GM08714 (cell line): ENCODE measurements around the gene ABCC1.

Experiments used
- H3K4me3 ChIP-seq: fragments of 200-500 bp; sonication (Bioruptor generic); 2 replicates; pipeline ENCODE4 v1.5.1; 2014; ENCODE audit warnings: mild to moderate bottlenecking, low read length, inconsistent platforms
- ZNF274 ChIP-seq: IDR thresholded peaks from 2 replicates; pipeline ENCODE4 v1.6.1; 2012; ENCODE audit warnings: mild to moderate bottlenecking, low read depth, low read length

Gene ABCC1

DNA sequence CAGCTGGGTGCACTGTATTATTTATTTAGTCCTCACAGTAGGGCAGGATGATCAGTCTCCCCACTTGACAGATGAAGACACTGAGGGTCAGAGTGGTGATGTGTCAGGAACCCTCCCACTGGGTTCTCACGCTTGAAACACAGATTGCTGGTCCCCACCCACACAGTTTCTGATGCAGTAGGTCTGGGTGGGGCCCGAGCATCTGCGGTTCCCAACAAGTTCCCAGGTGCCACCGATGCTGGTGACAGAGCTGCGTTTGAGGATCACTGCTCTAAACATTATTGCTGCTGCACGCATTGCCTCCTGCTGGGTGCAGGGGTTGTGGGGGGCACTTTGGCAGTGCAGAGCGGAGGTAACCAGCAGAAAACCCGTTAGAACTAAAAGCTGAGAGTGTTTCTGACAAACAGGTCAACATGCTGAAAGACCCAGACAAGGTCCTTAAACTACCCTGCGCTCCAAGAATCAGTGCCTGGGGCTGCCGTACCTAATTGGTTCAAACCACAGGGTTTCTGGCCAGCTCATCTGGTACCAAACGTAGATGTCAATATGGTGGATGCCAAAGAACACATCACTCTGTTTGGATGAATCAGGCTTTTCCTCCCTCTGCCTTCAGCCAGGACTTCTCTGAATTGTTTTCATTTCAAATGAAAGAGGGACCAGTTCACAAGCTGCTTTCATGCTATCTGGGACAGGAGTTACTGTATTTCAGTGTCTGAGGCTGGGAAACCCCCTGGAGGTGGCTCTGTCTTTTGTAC is 76.0 kb downstream of the ABCC1 start:
- TF ChIP-seq ZNF274 = no peak

DNA sequence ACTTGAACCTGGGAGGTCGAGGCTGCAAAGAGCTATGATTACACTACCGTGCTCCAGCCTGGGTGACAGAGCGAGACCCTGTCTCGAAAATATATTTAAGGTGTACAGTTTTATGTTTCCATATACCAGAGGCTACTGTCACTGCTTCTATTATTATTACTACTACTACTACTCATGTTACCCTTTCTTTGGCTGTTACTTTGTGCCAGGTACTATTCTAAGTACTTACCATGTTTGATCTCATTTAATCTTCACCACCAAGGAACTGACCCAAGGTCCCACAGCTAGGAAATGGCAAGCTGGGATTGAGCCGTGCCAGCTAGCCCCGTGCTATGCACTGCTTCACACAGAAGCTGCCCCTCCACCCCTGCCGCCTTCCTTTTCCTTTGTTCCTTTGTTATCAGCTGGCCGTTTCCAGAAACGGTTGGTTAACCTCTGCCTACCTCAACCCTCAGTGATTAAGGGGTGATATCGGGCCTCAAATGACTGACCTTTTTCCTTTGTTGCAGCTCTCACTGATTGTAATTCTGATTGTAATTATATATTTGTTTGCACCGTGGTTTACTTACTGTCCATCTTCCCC is 78.4 kb downstream of the ABCC1 start:
- TF ChIP-seq ZNF274 = no peak
- H3K4me3 ChIP-seq = no peak overlapping the region

More for the DNA sequence above, 76.0 kb downstream of the ABCC1 start:
- no peak overlapping the region for H3K4me3 ChIP-seq

DNA sequence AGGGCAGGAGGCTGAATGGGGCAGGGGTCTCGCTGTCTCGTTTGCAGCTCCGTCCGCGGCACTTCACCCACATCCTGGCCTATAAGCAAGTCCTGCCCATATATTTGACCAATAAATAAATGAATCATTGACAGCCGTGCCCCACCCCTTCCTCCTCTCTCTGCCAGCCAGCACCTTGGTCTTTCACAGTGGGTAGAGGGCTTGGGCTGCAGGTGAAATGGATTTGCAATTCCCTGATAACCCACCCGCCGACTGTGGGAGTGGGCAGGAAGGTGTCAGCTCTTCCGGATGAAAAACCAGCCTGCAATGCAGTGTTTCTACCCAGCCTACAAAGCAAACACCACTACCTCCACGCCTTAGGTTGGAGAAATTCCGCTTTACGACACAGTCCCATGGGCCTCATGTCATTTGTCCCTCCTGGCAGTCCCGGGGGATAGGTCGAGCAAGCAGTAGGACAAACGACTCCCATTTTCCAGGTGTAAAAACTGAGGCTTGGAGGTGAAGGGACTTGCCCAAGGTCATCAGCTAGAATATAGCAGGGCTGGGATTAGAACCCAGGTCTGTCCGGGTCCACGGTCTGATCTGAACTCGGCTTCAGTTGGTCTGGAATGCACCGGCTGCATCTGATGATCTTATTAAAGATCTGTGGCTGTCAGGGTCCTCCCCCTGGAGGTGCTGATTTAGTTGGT is 79.0 kb downstream of the ABCC1 start:
- H3K4me3 ChIP-seq = no peak overlapping the region
- TF ChIP-seq ZNF274 = no peak

DNA sequence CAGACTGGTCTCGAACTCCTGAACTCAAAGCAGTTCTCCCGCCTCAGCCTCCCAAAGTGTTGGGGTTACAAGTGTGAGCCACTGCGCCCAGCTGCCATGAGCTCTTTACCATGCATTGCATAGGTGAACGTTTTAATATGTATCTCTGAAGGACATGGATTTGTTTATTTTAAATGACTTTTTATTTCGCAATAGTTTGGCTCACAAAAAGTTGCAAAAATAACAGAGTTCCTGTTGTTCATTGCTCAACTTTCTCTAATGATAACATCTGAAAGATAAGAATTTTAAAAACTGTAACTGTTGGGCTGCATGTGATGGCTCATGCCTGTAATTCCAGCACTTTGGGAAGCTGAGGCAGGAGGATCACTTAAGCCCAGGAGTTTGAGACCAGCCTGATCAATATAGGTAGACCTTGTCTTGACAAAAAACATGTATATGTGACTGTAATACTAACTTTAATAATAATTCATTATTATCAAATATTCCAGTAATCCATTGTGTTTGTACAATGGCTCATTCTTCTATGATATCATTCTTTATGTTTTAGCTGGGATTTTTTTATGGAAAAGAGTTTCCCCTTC is 80.1 kb downstream of the ABCC1 start:
- TF ChIP-seq ZNF274 = no peak
- no peak overlapping the region for H3K4me3 ChIP-seq

DNA sequence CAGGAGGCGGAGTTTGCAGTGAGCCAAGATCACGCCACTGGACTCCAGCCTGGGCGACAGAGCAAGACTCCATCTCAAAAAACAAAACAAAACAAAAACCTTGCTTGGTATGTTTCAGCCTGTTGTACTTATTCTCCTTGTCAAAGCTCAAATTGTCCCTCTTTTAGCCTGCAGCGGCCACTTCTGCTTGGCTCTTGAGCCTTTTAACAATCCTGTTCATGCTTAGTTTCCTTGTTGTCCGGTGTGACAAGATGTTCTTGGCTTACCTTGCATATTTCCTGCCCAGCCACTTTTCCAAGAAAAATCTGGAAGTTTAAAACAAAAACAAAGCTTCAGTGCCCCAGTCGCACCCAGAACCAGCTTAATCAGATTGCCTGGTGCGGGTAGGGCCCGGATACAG is 81.0 kb downstream of the ABCC1 start:
- H3K4me3 ChIP-seq = no peak overlapping the region
- no peak for TF ChIP-seq ZNF274

DNA sequence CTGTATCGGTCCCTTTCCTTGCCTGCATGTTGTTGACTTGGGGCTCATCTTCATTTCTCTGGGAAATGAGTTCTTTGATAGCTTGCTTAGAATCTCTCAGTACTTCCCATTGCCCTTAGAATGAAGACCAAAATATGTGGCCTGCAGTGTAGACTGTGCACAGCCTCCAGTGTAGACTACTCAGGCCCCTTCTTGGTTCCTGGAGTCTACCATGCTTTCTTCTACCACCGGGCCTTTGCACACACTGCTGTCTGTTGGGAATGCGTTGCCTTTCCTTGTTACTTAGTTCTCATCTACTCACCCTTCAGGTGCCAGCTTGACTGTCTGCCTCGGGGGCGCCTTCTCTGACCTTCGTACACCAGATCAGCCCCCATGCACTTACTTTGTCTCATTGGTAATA is 82.0 kb downstream of the ABCC1 start:
- TF ChIP-seq ZNF274 = no peak
- no peak overlapping the region for H3K4me3 ChIP-seq

DNA sequence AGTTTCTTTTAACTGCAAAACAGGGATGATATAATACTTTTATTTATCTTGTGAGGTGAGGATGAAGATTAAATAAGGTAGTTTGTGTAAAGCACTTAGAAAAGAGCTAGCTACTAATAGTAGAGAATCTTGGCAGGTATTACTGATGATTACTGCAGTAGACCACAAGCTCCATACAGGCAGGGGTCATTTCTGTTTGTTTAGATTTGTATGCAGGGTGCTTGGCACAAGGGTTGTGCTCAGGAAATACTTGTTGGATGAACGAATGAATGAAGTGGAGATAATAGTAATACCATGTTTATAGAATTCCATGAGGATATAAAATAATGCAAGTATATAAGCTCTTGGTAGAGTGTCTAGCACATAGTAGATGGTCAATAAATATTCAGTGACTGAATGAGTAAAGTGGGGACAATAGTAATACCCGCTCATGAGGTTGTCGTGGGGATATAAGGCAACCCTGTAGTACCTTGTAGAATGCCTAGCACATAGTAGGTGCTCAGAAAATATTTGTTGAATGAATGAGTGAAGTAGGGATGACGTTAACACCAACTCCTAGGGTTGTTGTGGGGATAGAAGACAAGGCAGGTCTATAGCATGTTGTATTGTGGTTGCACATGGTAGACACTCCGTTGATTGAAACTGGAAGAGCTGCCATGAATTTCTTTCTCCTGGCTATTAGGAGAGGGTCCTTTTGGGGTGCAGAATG is 83.0 kb downstream of the ABCC1 start:
- no peak overlapping the region for H3K4me3 ChIP-seq
- TF ChIP-seq ZNF274 = no peak

DNA sequence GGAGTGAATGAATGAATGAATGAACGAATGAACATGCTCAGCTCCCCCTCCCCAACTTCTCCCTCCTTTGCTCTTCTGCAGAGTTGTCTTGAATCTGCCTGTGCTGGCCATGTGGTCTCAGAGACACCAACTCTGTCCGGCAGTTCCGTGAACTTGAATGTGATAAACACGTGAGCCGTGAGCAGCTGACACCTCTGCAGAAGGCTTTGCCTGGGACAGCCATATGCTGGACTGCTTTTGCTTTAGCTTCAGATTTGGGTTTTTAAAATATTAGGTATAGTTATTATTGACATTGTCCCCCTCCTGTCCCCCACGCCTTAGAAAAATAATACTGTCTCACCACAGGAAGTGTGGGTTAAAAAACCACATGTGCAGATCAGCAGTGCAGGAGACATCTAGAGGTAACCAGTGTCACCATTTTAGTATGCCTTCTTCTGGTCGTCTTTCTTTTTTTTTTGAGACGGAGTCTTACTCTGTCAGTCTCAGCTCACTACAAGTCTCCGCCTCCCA is 83.8 kb downstream of the ABCC1 start:
- TF ChIP-seq ZNF274 = no peak
- no peak overlapping the region for H3K4me3 ChIP-seq

DNA sequence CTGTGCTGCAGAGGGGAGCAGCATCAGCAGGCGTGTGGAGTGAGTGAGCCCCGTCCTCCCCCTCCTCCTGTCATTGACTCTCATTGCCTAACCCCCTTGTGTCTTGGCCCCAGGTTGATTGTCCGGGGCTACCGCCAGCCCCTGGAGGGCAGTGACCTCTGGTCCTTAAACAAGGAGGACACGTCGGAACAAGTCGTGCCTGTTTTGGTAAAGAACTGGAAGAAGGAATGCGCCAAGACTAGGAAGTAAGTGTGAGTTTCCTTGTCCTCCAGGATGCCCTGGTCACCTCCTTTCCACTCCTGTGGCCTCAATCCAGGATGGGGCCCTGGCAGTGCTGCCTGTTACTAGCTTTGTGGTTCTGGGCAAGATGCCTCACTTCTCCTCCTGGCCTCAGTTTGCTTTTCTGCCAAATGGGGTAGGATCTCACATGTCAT is 87.0 kb downstream of the ABCC1 start:
- no peak for TF ChIP-seq ZNF274
- H3K4me3 ChIP-seq = no peak overlapping the region

DNA sequence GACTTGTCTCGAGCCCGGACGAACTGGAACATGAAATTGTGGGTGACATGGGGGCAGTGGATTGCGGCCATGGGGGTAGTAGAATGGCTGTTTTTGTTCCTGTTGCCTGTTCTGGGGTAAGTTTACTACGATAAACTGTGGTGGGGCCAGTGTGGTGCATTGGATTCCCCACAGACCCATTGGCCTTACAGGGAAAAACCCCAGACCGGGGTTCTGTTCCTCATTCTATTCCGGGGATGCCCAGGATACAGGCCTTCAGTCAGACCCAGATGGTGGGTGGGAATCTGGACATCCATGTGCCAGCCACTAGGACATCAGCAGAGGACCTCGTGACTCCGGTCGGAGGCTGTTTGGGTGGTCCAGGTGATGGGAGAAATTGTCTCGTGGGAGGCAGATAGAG is 88.1 kb downstream of the ABCC1 start:
- no peak for TF ChIP-seq ZNF274
- H3K4me3 ChIP-seq = no peak overlapping the region

DNA sequence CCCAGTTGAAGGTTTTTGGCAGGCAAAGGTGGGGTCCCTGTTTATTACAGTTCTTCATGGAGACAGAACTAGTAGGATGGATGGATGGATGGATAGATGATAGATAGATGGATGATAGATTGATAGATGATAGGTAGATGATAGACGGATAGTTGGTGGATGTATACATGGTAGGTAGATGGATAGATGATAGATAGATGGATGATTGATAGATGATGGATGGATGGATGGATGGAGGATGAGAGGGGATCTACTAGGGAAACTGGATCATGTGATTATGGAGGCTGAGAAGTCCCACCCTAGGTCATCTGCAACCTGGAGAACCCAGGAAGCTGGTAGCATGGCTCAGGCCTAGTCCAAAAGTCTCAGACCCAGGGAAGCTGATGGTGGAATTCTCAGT is 88.6 kb downstream of the ABCC1 start:
- no peak overlapping the region for H3K4me3 ChIP-seq
- no peak for TF ChIP-seq ZNF274

DNA sequence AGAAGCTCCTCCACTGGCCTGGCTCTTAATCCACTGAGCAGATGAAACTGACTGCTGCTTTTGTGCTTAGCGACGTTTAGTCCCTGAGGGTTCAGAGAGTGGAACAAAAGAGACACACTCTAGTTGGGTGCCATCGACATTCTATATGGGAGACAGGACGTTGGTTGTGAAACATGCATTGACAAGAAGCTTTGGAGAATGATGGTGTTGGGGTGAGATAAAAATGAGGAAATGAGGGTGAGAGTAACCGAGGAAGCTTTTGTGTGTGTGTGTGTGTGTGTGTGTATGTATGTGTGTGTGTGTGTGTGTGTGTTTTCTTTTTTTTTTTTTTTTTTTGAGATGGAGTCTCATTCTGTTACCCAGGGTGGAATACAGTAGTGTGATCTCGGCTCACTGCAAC is 89.5 kb downstream of the ABCC1 start:
- no peak for TF ChIP-seq ZNF274
- H3K4me3 ChIP-seq = no peak overlapping the region

DNA sequence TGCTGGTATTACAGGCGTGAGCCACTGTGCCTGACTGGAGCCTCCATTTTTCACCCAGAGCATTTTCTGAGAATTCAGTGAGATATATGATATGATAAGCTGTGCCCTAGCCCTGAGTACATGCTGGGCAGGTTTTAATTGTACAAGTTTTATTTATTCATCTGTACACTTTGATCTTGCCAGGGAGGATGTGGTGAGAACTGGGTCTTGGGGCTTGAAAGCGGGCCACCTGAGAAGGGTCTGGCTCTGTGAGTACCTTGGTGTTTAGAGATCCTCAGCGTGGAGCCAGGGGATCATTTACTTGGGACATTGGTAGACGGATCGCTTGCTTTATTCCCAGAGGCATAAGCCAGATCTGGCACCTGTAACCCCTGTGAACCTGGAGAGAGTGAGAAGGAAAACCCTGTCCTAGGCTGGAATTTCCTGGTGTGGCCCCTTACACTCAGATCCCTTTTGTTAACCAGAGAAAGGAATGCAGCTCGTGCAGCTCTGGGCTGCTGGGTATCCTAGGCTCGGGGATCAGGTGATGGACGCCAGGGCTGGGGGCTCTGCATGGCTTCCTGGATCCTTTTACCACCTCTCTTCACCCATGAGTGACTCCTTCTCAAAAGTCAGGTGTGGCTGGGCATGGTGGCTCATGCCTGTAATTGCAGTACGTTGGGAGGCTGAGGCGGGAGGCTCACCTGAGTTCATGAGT is 91.9 kb downstream of the ABCC1 start:
- TF ChIP-seq ZNF274 = no peak
- no peak overlapping the region for H3K4me3 ChIP-seq
